HCT116 (cell line): ENCODE data around the gene KANK4. TPM values are rescaled to one million over a fixed set of nuclear protein-coding genes. Genes with fewer than 3 reads are reported as not detected.

ENCODE experiments used
- ATAC-seq: fragments of 200-7000 bp; cut with Tn5 transposase; 2 replicates; pipeline ENCODE4 v1.9.1; 2020; ENCODE audit warnings: mild to moderate bottlenecking, moderate library complexity
- BruUV-seq: library from RNA; stranded (reverse); fragments of 400-500 nt; replicated peaks from 2 replicates; lab custom pipeline; 2021; lab: Mats Ljungman, UMichigan
- CTCF ChIA-PET: fragments of 300-600 bp; sonication (Branson Sonifier 250); formaldehyde crosslinking; loops from one replicate; lab custom pipeline; 2021; ENCODE audit warnings: antibody characterized with exemption; lab: Charles Lee
- POLR2A ChIA-PET: fragments of 300-600, 350-600 bp; sonication (Branson Sonifier 250); formaldehyde crosslinking; loops from one replicate; lab custom pipeline; 2021; ENCODE audit warnings: antibody characterized with exemption; lab: Charles Lee
- RAD21 ChIA-PET, 2 experiments: fragments of 300-600 bp; sonication (Branson Sonifier 250); formaldehyde crosslinking; loops; one replicate each; lab custom pipeline; 2023; ENCODE audit warnings: low total read pairs in 2 of 2; ENCODE audit not compliant: uncharacterized antibody in 2 of 2, unreplicated experiment in 2 of 2, low non-redundant PET in 1 of 2; lab: Charles Lee
- DNase-seq: peaks from one replicate; pipeline ENCODE4 v3.0.0-alpha.2; 2010; ENCODE audit warnings: low read depth, low spot score
- H2AFZ ChIP-seq: fragments of 200-600 bp; shearing (Covaris generic), sonication (generic); 2 replicates; pipeline ENCODE4 v1.6.1; 2017; ENCODE audit warnings: low read depth, mixed run types, mixed read lengths, antibody characterized with exemption, low read length; ENCODE audit not compliant: poor library complexity, severe bottlenecking
- H3K27ac ChIP-seq: 2 replicates; pipeline ENCODE4 v1.5.1; 2012; ENCODE audit warnings: low read depth, low read length
- H3K27me3 ChIP-seq: fragments of 200-600 bp; sonication (generic); 2 replicates; pipeline ENCODE4 v1.6.1; 2016; ENCODE audit warnings: mixed run types, low read length, mixed read lengths; ENCODE audit not compliant: insufficient read depth
- H3K36me3 ChIP-seq, 2 experiments: fragments of 200-500 bp in 1 of 2; fragments of 200-600 bp in 1 of 2; sonication (Bioruptor generic) in 1 of 2; sonication (generic) in 1 of 2; 2 replicates each; pipeline versions ENCODE4 v1.5.1 to v1.6.1; 2014 to 2016; ENCODE audit warnings: low read length in 2 of 2, inconsistent platforms in 1 of 2, mixed read lengths in 1 of 2, mixed run types in 1 of 2; ENCODE audit not compliant: insufficient read depth in 2 of 2, control insufficient read depth in 1 of 2
- H3K4me1 ChIP-seq, 2 experiments: fragments of 200-600 bp in 1 of 2; sonication (generic) in 1 of 2; 2 replicates each; pipeline versions ENCODE4 v1.5.1 to v1.6.1; 2012 to 2017; ENCODE audit warnings: low read length in 2 of 2, inconsistent platforms in 1 of 2, mild to moderate bottlenecking in 1 of 2, mixed read lengths in 1 of 2, mixed run types in 1 of 2, moderate library complexity in 1 of 2; ENCODE audit not compliant: insufficient read depth in 2 of 2, control insufficient read depth in 1 of 2
- H3K4me2 ChIP-seq: fragments of 200-600 bp; sonication (generic); 2 replicates; pipeline ENCODE4 v1.6.1; 2017; ENCODE audit warnings: mixed run types, low read length, mixed read lengths
- H3K4me3 ChIP-seq, 2 experiments: fragments of 200-600 bp in 1 of 2; sonication (generic) in 1 of 2; replicated peaks in 1 of 2; 2 replicates each; pipeline ENCODE4 v1.5.1; 2011 to 2016; ENCODE audit warnings: low read length in 2 of 2, control low read depth in 1 of 2, low read depth in 1 of 2, mild to moderate bottlenecking in 1 of 2, mixed read lengths in 1 of 2, mixed run types in 1 of 2
- H3K79me2 ChIP-seq: fragments of 200-600 bp; sonication (generic); 2 replicates; pipeline ENCODE4 v1.6.1; 2017; ENCODE audit warnings: mild to moderate bottlenecking, mixed run types, low read length, moderate library complexity, mixed read lengths; ENCODE audit not compliant: insufficient read depth
- H3K9ac ChIP-seq: fragments of 200-600 bp; sonication (generic); 2 replicates; pipeline ENCODE4 v1.6.1; 2016; ENCODE audit warnings: low read length, mixed read lengths
- H3K9me2 ChIP-seq: fragments of 200-600 bp; sonication (generic), shearing (Covaris generic); 2 replicates; pipeline ENCODE4 v1.6.1; 2017; ENCODE audit warnings: mixed run types, mild to moderate bottlenecking, moderate library complexity; ENCODE audit not compliant: insufficient read depth
- H3K9me3 ChIP-seq, 2 experiments: fragments of 200-500 bp in 1 of 2; fragments of 200-600 bp in 1 of 2; sonication (Bioruptor generic) in 1 of 2; sonication (generic) in 1 of 2; 2 replicates each; pipeline ENCODE4 v1.6.1; 2014 to 2017; ENCODE audit warnings: low read length in 2 of 2, mixed read lengths in 2 of 2, inconsistent platforms in 1 of 2, low read depth in 1 of 2, mild to moderate bottlenecking in 1 of 2, mixed run types in 1 of 2, moderate library complexity in 1 of 2; ENCODE audit not compliant: control insufficient read depth in 1 of 2, insufficient read depth in 1 of 2
- H4K20me1 ChIP-seq: fragments of 200-600 bp; sonication (generic), shearing (Covaris generic); 2 replicates; pipeline ENCODE4 v1.6.1; 2017; ENCODE audit warnings: mixed run types, mild to moderate bottlenecking, moderate library complexity; ENCODE audit not compliant: insufficient read depth
- CBX3 ChIP-seq: IDR thresholded peaks from 2 replicates; pipeline ENCODE4 v1.6.1; 2012; ENCODE audit warnings: low read depth
- EGR1 ChIP-seq: IDR thresholded peaks from 2 replicates; pipeline ENCODE4 v1.6.1; 2012; ENCODE audit warnings: low read depth
- FOSL1 ChIP-seq: IDR thresholded peaks from 2 replicates; pipeline ENCODE4 v1.6.1; 2012; ENCODE audit warnings: low read depth
- SIN3A ChIP-seq: IDR thresholded peaks from 2 replicates; pipeline ENCODE4 v1.6.1; 2012; ENCODE audit warnings: low read depth
- SP1 ChIP-seq: IDR thresholded peaks from 2 replicates; pipeline ENCODE4 v1.6.1; 2012; ENCODE audit warnings: low read depth
- TCF7L2 ChIP-seq: IDR thresholded peaks from 2 replicates; pipeline ENCODE4 v1.7.0; 2011; ENCODE audit warnings: borderline replicate concordance, inconsistent platforms; ENCODE audit not compliant: insufficient read depth, insufficient read length; ENCODE audit errors: extremely low read depth
- intact Hi-C: fragments of 100-400 bp; cut with micrococcal nuclease; formaldehyde crosslinking; loops from 2 replicates; pipeline ENCODE4 v1.10.0; 2022
- total RNA-seq: library from RNA; stranded (reverse); gene quantifications from one replicate; pipeline ENCODE4 v1.2.1, GENCODE V29; 2021; ENCODE audit not compliant: unreplicated experiment
- TF ChIP-seq, protein P1 (sequence below): IDR thresholded peaks from 2 replicates; pipeline ENCODE4 v1.6.1; 2012
- TF ChIP-seq, protein P2 (sequence below), 3 experiments: fragments of 200-600 bp in 1 of 3; sonication (generic) in 1 of 3; IDR thresholded peaks in 2 of 3; conservative IDR thresholded peaks in 1 of 3; 2 replicates each; pipeline ENCODE4 v1.5.1; 2012 to 2017; ENCODE audit warnings: low read depth in 2 of 3, low read length in 2 of 3, antibody characterized with exemption in 1 of 3, borderline replicate concordance in 1 of 3, control low read depth in 1 of 3, mild to moderate bottlenecking in 1 of 3, mixed read lengths in 1 of 3, mixed run types in 1 of 3, moderate library complexity in 1 of 3; ENCODE audit not compliant: insufficient read depth in 1 of 3

Gene KANK4
- total RNA-seq, 1 experiment from 2014 or later: not detected

DNA sequence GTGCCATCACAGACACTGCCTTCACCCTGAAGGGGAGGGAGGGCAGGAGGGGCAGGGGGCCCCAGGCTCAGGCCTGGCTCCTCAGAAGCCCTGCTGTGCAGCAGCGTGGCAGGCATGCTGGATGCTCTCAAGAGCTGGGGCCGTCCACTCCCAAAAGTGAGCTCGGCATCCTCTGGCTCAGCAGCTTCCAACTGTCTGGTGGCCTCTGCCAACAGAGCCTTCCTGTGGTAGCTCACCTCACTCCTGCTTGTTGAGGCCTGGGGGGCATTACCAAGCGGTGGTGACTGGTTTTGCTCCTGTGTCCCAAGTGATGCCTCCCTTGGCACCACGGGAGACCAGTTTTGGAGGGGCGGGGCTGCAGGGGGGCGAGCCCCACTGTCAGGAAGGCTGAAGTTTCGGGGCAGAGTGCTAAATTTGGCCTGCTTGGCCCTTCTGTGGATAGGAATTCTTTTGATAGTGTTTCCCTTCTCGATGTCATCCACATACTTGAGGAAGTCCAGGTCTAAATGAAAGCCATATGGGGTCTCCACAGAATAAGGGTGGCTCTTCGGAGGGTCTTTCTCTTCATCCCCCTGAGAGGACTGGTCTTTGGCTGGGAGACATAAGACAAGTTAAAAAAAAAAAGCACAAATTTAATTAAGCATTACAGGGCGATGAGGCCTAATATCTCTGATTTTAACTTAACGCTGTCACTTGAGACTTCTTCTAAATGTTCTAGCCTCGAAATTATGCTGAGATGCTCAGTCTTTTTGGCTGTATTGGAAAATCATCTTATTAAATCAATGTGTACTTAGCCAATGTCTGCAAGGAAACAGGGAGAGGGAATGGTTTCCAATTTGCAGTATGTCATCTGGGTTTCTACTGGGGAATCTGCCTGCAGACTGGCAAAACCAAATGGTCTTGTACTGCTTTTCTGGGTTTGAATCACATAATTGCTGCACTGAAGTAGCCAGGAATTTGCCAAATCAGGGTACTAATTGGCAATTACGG, 44.4 kb downstream of the KANK4 start:
- TF ChIP-seq TCF7L2 (no peak), SP1 (no peak), SIN3A (no peak), FOSL1 (no peak), EGR1 (no peak), CBX3 (no peak)
- TF ChIP-seq, protein P1, sequence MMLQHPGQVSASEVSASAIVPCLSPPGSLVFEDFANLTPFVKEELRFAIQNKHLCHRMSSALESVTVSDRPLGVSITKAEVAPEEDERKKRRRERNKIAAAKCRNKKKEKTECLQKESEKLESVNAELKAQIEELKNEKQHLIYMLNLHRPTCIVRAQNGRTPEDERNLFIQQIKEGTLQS: no peak
- TF ChIP-seq, protein P2, sequence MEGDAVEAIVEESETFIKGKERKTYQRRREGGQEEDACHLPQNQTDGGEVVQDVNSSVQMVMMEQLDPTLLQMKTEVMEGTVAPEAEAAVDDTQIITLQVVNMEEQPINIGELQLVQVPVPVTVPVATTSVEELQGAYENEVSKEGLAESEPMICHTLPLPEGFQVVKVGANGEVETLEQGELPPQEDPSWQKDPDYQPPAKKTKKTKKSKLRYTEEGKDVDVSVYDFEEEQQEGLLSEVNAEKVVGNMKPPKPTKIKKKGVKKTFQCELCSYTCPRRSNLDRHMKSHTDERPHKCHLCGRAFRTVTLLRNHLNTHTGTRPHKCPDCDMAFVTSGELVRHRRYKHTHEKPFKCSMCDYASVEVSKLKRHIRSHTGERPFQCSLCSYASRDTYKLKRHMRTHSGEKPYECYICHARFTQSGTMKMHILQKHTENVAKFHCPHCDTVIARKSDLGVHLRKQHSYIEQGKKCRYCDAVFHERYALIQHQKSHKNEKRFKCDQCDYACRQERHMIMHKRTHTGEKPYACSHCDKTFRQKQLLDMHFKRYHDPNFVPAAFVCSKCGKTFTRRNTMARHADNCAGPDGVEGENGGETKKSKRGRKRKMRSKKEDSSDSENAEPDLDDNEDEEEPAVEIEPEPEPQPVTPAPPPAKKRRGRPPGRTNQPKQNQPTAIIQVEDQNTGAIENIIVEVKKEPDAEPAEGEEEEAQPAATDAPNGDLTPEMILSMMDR (IDR thresholded peaks at IDR 0.05 in 2 of 3, conservative IDR thresholded peaks at IDR 0.05 in 1 of 3; ENCODE audit: borderline replicate concordance in 1 of 3, insufficient read depth in 1 of 3, low read depth in 2 of 3, low read length in 2 of 3): no peak
- DNase-seq (no peak), ATAC-seq (no peak)
- Histone ChIP-seq H3K4me1 (no peaks in the 10 kb centered on the region), H3K9me3 (no peaks in the 10 kb centered on the region), H3K9ac (no peak overlapping the region), H4K20me1 (no peaks in the 10 kb centered on the region), H3K4me2 (no peak overlapping the region), H3K36me3 (no peaks in the 10 kb centered on the region), H3K27me3 (no peaks in the 10 kb centered on the region), H2AFZ (no peak overlapping the region), H3K27ac (no peak overlapping the region), H3K9me2 (no peaks in the 10 kb centered on the region), H3K4me3 (no peak overlapping the region), H3K79me2 (no peaks in the 10 kb centered on the region)
- BruUV-seq: no TSS peak
- POLR2A ChIA-PET: no interaction called here
- RAD21 ChIA-PET: no interaction called here
- CTCF ChIA-PET: no interaction called here
- intact Hi-C loops: no loop called here
